ENCODE results near the gene C13orf42. TPM values are rescaled to one million over a fixed set of nuclear protein-coding genes. Genes with fewer than 3 reads are reported as not detected.
A peak's percentile ranks its signal among the peaks of the same experiment; 100 is the strongest.

The C13orf42 gene
- total RNA-seq, 1 experiment from 2014 or later, result 8.2 TPM

GRCh38 chr13:51096131-51096530, 14.9 kb downstream of the C13orf42 start:
- ChIA-PET POLR2A (no interaction called here), CTCF (no interaction called here)
- peaks cover 20% of the 10 kb centered on the region for H3K4me1 Mint-ChIP-seq
- ATAC-seq (no peak), DNase-seq (ENCODE audit: low spot score) (no peak)
- no peaks in the 10 kb centered on the region for H3K36me3 Mint-ChIP-seq
- H3K27me3 Mint-ChIP-seq (ENCODE audit: low read depth), result no peaks in the 10 kb centered on the region
- TF ChIP-seq GRHL2 (CRISPR knock-in tag; IDR thresholded peaks at IDR 0.05; ENCODE audit: insufficient replicate concordance, severe bottlenecking) (no peak), SOX15 (CRISPR knock-in tag; IDR thresholded peaks at IDR 0.05) (no peak), ATF1 (CRISPR knock-in tag; IDR thresholded peaks at IDR 0.05) (no peak), ZBTB21 (CRISPR knock-in tag; IDR thresholded peaks at IDR 0.05; ENCODE audit: borderline replicate concordance) (no peak), ZNF671 (CRISPR knock-in tag; IDR thresholded peaks at IDR 0.05) (no peak)
- H3K27ac Mint-ChIP-seq, result no peak overlapping the region; the same call in 1 of the 2 replicates
- no peak overlapping the region for H3K4me3 Mint-ChIP-seq
- H3K9me3 Mint-ChIP-seq, result peaks cover 5% of the 10 kb centered on the region; the same call in 1 of the 2 replicates

DNA sequence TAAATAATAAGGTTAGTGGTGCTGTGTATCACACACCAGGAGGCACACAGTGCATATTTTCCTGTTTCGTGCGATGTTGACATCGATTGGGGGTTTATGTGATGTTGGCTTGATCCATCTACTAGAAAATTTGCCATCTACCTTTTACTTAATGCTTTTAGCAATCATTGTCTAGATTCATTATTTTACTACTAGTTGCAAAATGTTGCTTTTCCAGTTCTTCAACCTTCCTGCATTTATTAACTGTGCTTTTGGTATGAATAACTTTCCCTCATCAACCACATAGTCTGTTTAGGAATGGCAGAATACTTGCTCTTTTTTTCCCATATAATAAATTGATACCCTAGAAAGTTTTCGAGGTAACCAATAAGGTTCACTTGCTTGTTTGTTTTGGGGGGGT, 17.5 kb downstream of the C13orf42 start:
- Mint-ChIP-seq H3K9me3 (peaks cover 12% of the 10 kb centered on the region; the same call in 1 of the 2 replicates), H3K27me3 (ENCODE audit: low read depth) (no peaks in the 10 kb centered on the region), H3K36me3 (peaks cover 2% of the 10 kb centered on the region; the same call in 1 of the 2 replicates), H3K27ac (no peak overlapping the region), H3K4me1 (peaks cover 19% of the 10 kb centered on the region), H3K4me3 (no peak overlapping the region)
- no peak for TF ChIP-seq HMGXB4 (CRISPR knock-in tag; IDR thresholded peaks at IDR 0.05)
- no peak for TF ChIP-seq ZNF396 (CRISPR knock-in tag; IDR thresholded peaks at IDR 0.05; ENCODE audit: borderline replicate concordance)
- TF ChIP-seq PREB (CRISPR knock-in tag; IDR thresholded peaks at IDR 0.05; ENCODE audit: borderline replicate concordance), result no peak
- TF ChIP-seq ELF4 (CRISPR knock-in tag; IDR thresholded peaks at IDR 0.05; ENCODE audit: low read depth), result no peak
- ATAC-seq (no peak), DNase-seq (ENCODE audit: low spot score) (no peak)
- POLR2A ChIA-PET, result no interaction called here
- CTCF ChIA-PET, result no interaction called here

- DNase-seq (ENCODE audit: low spot score) (no peak), ATAC-seq (peak; percentile 89)
- peaks cover 2% of the 10 kb centered on the region; the same call in 1 of the 2 replicates for H3K36me3 Mint-ChIP-seq
- H3K4me1 Mint-ChIP-seq, result peaks cover 1% of the 10 kb centered on the region
- no peak for TF ChIP-seq NFYB (CRISPR knock-in tag; conservative IDR thresholded peaks at IDR 0.05; ENCODE audit: low read depth)
- no peak for TF ChIP-seq ATF1 (CRISPR knock-in tag; IDR thresholded peaks at IDR 0.05)
- no peak for TF ChIP-seq JAZF1 (CRISPR knock-in tag; IDR thresholded peaks at IDR 0.05)
- TF ChIP-seq ZNF263 (CRISPR knock-in tag; IDR thresholded peaks at IDR 0.05; ENCODE audit: low read depth), result no peak
- TF ChIP-seq, protein P1, sequence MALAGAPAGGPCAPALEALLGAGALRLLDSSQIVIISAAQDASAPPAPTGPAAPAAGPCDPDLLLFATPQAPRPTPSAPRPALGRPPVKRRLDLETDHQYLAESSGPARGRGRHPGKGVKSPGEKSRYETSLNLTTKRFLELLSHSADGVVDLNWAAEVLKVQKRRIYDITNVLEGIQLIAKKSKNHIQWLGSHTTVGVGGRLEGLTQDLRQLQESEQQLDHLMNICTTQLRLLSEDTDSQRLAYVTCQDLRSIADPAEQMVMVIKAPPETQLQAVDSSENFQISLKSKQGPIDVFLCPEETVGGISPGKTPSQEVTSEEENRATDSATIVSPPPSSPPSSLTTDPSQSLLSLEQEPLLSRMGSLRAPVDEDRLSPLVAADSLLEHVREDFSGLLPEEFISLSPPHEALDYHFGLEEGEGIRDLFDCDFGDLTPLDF (CRISPR knock-in tag; IDR thresholded peaks at IDR 0.05), result no peak
- TF ChIP-seq KAT7 (CRISPR knock-in tag; IDR thresholded peaks at IDR 0.05; ENCODE audit: borderline replicate concordance), result no peak
- TF ChIP-seq PREB (CRISPR knock-in tag; IDR thresholded peaks at IDR 0.05; ENCODE audit: borderline replicate concordance), result no peak
- TF ChIP-seq ATF2 (CRISPR knock-in tag; IDR thresholded peaks at IDR 0.05; ENCODE audit: borderline replicate concordance, low read depth), result no peak
- no peaks in the 10 kb centered on the region; the same call in 1 of the 2 replicates for H3K27me3 Mint-ChIP-seq (ENCODE audit: low read depth)
- no peak overlapping the region for H3K4me3 Mint-ChIP-seq
- no peak overlapping the region for H3K27ac Mint-ChIP-seq
- ChIA-PET CTCF (interaction anchor here (1.0 to 1.5 kb wide), 2 partner anchors 34 to 194 kb away, joined by 4 to 5 read pairs; no protein-coding TSS in a partner anchor), POLR2A (no interaction called here)
- H3K9me3 Mint-ChIP-seq, result peaks cover 12% of the 10 kb centered on the region; the same call in 1 of the 2 replicates
These were observed 19.2 kb downstream of the C13orf42 start for GRCh38 chr13:51091839-51092238.

All from WTC11 (cell line).